Activated CD8-positive, alpha-beta memory T cell treated with anti-CD3 and anti-CD28 coated beads, Interleukin-2, amount 50 U/mL, for 1 hour (primary cell): ENCODE results near the gene TYRP1.

Experiments
- DNase-seq: peaks from one replicate; pipeline ENCODE4 v3.0.0-alpha.2; 2020; ENCODE audit errors: extremely low read depth

Gene TYRP1

GRCh38 chr9:12696931-12697622 is 3.9 kb downstream of the TYRP1 start:
- DNase-seq: no peak

- DNase-seq: no peak
Measured at GRCh38 chr9:12697719-12698118, 4.5 kb downstream of the TYRP1 start.

- no peak for DNase-seq
Measured at GRCh38 chr9:12698266-12698665, 5.1 kb downstream of the TYRP1 start.

GRCh38 chr9:12698986-12699385 is 5.8 kb downstream of the TYRP1 start:
- DNase-seq: no peak

- DNase-seq: no peak
Measured at GRCh38 chr9:12699529-12699928, 6.3 kb downstream of the TYRP1 start.

- DNase-seq: no peak
Measured at GRCh38 chr9:12701126-12701525, 7.9 kb downstream of the TYRP1 start.

- DNase-seq: no peak
Measured at GRCh38 chr9:12702160-12702758, 9.1 kb downstream of the TYRP1 start.

- no peak for DNase-seq
Measured at GRCh38 chr9:12703996-12704395, 10.8 kb downstream of the TYRP1 start.

GRCh38 chr9:12705738-12706391 is 12.7 kb downstream of the TYRP1 start:
- DNase-seq: no peak

- DNase-seq: no peak
Measured at GRCh38 chr9:12708562-12709298, 15.5 kb downstream of the TYRP1 start.

GRCh38 chr9:12712532-12712931 is 19.3 kb downstream of the TYRP1 start:
- DNase-seq: no peak

GRCh38 chr9:12715268-12715667 is 22.1 kb downstream of the TYRP1 start:
- no peak for DNase-seq

- DNase-seq: no peak
Measured at GRCh38 chr9:12716823-12717600, 23.8 kb downstream of the TYRP1 start.

GRCh38 chr9:12717907-12718306 is 24.7 kb downstream of the TYRP1 start:
- no peak for DNase-seq

- no peak for DNase-seq
Measured at GRCh38 chr9:12718482-12719026, 25.4 kb downstream of the TYRP1 start.

- DNase-seq: no peak
Measured at GRCh38 chr9:12719431-12719830, 26.2 kb downstream of the TYRP1 start.

GRCh38 chr9:12720551-12720950 is 27.4 kb downstream of the TYRP1 start:
- DNase-seq: no peak

GRCh38 chr9:12722131-12722530 is 28.9 kb downstream of the TYRP1 start:
- DNase-seq: no peak

- DNase-seq: no peak
Measured at GRCh38 chr9:12723409-12724028, 30.3 kb downstream of the TYRP1 start.

GRCh38 chr9:12726795-12727194 is 33.6 kb downstream of the TYRP1 start:
- no peak for DNase-seq

GRCh38 chr9:12730198-12730597 is 37.0 kb downstream of the TYRP1 start:
- no peak for DNase-seq
